Spleen (tissue), 7 donors: Measurements from ENCODE around the gene DYNLT1.

Source experiments
- CTCF ChIP-seq, 11 experiments: fragments of 200-600 bp in 7 of 11; fragments of 450-650 bp in 4 of 11; sonication (generic) in 4 of 11; IDR thresholded peaks in 8 of 11; conservative IDR thresholded peaks in 3 of 11; 1 replicate in 7 of 11; 2 replicates in 4 of 11; pipeline versions ENCODE4 v1.4.0 to v1.8.0; 2016 to 2021; ENCODE audit warnings: antibody characterized with exemption in 11 of 11, inconsistent platforms in 4 of 11, mild to moderate bottlenecking in 1 of 11
- POLR2A ChIP-seq, 3 donors: fragments of 450-650 bp; IDR thresholded peaks; one replicate each; pipeline ENCODE4 v1.5.1; 2017; ENCODE audit warnings: antibody characterized with exemption in 3 of 3, mild to moderate bottlenecking in 1 of 3
- POLR2AphosphoS5 ChIP-seq, 3 donors: sonication (generic); formaldehyde crosslinking; IDR thresholded peaks; one replicate each; pipeline ENCODE4 v1.5.1; 2017; ENCODE audit warnings: antibody characterized with exemption in 3 of 3
- donor health status: DM: no; HTN: no; CAD: no; lungs with moderate emphysema.
- donor health status: DM: no; HTN: no; CAD: no.
- donor health status: DM: no; HTN: no; CAD: no.

GRCh38 chr6:158635427-158636073, 9.0 kb downstream of the DYNLT1 start:
- TF ChIP-seq CTCF (IDR thresholded peaks at IDR 0.05 in 8 of 11, conservative IDR thresholded peaks at IDR 0.05 in 3 of 11) (no peak), POLR2AphosphoS5 (IDR thresholded peaks at IDR 0.05) (no peak), POLR2A (IDR thresholded peaks at IDR 0.05) (no peak)
